ENCODE results near the gene ARHGEF7.

The ARHGEF7 gene

DNA sequence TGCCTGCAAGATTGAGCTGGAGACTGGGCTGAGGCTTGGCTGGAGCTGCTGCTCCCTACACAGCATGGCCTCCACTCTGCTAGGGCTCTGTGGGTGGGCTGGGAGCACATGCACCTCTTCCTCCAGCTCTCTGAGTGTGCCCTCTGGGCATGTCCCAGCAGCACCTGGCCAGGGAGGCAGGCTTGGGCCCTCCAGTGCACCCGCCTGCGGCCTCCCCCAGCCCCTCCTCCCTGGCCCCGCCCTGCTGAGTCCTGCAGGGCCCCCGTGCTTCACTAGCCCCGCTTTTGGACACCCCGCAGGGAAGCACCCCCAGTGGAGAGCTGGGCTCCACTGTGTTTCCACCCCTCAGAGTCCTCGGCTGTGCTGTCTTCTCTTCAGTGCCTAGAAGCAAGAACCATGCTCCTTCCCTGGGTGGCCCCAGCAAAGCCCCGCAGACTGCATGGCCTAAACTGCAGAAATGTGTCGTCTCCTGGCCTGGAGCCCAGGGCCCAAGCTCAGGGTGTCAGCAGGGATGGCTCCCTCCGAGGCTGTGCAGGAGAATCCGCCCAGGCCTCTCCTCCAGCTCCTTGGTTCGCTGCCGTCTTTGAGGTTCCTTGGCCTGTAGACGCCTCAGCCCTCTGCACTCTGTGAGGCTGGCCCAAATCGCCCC, 200.4 kb downstream of the ARHGEF7 start:
- DNase-seq = no peak

DNA sequence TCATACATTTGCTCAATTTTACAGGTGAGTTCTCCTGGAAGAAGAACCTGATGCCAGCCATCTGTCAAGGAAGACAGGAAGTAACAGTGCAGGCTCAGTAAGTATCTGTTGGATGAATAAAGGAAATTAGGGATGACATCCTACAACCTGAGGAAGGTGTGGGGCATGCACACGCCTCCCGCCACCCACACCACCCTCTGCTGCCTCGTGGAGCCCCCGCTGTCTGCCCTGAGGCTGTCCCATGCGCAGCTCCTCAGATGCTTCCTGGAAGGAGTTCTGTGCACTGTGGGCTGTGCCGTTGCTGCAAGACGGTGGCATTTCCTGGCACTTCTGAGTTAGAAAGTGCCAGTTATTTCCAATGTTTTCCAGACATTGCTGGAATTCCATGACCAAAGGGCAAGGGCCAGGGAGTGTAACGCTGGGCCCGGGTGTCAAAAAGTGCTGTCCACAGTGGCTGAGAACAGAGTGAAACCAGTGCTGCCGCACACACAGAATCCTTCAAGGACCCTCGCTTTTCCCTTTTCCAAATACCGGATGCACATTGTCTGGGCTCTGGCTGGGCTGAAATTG, 201.1 kb downstream of the ARHGEF7 start:
- DNase-seq = no peak

DNA sequence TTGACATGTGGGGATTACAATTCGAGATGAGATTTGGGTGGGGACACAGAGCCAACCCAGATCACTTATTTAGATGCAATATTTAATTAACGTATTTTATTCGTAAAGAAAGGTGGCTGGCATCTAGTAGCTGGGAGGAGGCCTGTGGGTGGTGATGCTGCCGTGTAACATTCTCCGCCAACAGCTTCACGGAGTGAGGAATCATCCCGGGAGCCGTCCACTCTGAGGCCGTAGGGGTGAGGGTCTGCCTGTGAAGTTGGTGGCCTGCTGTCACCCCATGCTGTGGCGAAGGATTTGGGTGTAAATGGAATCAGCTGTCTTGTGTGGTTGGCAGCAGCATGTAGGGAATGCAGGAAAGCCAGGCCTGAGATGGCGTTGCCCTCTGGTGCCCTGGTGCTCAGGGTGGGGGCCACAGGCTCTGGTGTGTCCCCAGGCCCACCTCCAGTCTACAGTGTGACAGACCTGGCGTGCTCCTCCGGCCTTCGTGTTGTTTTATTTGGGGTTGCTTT, 202.0 kb downstream of the ARHGEF7 start:
- no peak for DNase-seq

DNA sequence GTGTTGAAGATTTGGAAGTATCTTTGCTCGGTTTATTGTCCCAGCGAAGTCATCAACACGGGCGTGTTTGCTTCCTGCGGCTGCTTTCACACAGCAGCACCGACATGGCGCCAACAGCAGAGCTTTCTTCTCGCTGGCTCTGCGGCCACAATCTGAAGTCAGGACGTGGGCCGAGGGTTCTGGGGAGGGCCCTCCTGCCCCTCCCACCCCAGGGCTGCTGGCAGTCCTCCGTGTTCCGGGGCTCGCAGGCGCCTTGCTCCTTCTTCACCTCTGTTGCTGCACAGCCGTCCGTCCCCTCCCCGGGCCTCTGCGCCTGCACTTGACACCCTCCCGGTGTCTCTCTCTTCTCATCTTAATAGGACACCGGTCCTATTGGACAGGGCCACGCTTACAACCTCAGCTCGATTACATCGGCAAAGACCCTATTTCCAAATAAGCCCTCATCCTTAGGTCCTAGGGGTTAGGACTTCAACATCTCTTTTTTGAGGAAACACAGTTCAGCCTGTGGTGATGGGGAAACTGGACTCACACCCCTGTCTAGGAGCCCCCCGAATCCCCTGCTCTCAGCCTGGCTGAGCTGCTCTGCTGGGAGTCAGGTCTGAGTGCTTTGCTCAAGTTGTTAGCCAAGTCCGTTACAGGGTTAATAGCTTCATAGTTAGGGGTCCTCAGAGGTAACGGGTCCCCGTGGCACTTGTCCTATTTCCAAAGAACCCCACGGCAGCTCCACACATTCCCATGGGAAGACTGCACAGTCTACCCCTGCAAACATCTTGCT, 202.6 kb downstream of the ARHGEF7 start:
- no peak for DNase-seq

DNA sequence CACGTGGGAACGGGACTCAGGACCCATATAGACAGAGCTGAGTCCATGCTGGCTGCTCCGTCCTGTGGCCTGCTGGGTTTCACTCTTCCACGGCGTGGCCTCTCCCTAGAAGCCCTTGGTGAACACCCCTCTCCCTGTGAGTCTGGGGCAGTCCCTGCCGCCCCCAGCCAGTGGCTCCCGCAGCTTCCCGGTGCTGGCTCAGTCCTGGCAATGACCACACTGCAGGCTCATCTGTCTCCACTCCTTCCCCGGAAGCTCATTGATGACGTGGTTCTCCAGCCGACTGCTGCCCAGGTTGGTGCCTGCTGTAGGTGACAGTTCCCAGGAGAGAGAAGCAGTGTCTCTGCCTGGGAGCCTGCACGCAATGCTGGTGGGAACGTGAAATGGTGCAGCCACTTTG, 203.3 kb downstream of the ARHGEF7 start:
- DNase-seq = no peak

DNA sequence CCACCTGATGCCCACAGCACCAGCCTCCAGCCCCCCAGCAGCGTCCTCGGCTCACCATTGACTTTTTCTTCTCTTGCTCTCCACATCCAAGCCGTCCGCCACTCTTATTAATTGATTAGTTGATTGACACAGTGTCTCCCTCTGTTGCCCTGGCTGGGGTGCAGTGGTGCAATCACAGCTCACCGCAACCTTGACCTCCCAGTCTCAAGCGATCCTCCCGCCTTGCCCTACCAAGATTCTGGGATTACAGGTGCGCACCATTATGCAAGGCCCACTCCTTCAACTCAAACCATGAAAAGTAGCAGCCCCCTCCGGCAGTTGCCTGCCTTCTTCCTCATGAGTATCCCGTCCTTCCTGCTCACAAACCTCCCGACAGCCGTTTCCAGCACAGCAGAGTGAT, 204.4 kb downstream of the ARHGEF7 start:
- DNase-seq = no peak

DNA sequence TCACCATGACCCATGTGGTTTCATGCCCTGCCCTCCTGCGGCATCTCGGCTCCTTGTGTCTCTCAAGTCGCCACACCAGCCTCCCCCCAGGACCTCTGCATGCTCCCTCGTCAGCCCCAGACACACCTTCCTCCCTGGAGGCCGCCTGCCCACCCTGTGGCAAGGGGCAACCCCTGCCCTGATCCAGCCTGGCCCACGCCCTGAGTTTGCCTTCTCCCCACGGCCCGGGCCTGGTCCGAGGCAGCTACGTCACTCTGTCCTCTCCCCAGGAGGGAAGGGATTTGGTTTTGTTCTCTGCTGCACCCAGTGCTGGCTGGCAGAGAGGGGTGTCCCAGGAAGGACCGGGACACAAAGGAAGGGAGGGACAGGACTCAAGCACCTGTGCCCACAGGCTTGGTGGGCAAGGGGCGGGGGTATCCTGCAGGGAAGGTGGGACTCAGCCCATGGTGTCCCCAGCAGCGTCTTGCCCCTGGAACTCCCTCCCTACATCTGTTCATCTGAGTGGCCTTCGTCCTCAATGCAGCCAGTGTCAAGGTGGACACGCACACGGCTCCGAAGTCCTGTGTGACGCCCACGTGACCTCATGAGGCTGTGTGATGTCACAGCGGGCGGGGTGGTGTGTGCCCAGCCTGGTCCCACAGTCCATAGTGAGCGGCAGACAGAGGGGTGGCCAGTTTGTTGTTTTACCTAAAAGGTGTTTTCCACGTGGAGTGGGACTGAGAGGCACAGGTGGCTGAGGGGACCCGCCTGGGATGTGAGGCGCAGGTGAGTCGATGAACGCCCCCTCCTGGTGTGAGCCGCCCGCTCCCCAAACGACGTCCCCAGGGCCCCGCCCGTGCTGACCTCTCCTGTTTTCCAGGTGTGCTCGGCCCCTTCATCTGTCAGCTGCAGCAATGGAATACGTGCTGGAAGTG, 205.1 kb downstream of the ARHGEF7 start, which contains the start of gene TEX29:
Gene TEX29 (plus strand): TSS at position 645 of the 914 bp plus-strand sequence. CDS start 249 bp downstream, at position 894.
- DNase-seq = no peak

DNA sequence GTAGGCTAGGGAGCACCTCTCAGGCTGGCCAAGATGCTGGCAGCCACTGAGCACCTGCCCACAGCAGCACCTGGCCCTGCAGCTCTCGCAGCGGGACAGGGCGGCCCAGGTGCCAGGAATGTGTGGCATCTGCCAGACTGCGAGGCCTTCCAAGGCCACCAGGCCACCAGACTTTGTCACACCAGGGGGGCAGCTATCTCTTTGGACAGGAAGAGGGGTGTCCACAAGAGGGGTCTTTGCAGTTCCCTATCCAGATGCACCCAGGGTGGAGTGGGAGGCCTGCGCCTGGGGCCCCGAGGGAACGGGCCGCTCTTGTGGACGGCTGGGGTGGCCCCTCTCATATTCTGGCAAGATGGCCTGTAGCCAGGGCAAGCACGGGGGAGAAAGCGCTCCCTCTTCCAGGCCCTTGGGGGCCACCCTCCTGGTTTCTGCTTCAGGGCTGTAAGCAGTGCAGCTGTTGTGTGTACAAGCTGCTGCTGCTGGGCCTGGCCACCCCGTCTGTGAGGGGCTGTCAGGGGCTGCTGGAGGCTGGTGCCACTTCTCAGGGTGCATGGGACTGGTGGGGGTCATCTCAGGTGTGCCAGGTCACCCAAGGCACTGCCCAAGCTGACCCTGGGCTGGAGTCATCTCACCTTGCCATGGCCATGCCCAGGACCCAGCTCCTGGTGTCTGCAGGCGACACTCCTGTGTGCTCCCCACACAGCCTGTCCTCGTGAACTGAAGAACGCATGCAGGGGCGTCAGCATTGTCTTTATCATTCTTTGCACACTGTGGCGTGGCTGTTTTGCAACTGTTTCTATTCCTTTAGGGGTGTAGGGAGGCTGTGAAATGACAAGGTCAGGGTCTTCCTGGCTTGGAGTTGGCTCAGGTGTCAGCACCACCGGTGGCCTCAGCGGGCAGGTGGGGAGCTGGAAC, 207.1 kb downstream of the ARHGEF7 start:
- no peak for DNase-seq

DNA sequence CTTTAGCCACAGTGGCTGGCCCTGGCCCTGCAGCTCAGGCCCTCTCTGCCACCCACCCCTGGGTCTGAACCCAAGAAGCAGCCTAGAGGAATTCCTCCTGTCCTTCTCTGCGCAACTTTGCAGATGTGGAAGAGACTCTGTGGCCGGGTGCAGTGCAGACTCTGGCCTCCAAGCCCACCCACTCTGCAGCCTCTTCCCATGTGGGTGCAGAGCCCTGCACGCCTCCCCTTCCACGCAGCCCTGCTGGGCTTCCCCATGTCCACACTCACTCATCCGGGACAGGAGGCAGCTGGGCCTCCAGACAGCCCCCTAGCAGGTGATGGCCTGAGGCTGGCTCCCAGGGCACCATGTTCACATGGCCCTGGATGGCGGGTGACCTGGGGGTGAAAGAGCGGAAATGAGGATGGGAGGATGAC, 207.8 kb downstream of the ARHGEF7 start:
- no peak for DNase-seq

DNA sequence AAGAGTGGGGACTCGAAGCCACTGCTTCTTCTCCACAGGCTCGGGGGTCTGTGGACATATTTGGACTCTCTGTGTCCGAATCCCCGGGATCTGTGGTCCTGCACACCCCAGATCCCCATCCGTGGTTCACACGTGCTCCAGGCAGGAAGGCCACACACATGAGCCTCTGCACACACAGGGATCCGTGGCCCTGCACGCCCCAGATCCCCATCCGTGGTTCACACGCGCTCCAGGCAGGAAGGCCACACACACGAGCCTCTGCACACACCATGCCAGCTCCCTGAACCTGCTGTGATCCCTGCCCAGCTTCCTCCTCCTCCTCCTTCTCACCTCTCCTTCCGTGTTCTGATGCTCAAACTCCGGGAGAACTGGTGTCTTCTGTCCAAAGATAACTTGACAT, 208.4 kb downstream of the ARHGEF7 start:
- no peak for DNase-seq

DNA sequence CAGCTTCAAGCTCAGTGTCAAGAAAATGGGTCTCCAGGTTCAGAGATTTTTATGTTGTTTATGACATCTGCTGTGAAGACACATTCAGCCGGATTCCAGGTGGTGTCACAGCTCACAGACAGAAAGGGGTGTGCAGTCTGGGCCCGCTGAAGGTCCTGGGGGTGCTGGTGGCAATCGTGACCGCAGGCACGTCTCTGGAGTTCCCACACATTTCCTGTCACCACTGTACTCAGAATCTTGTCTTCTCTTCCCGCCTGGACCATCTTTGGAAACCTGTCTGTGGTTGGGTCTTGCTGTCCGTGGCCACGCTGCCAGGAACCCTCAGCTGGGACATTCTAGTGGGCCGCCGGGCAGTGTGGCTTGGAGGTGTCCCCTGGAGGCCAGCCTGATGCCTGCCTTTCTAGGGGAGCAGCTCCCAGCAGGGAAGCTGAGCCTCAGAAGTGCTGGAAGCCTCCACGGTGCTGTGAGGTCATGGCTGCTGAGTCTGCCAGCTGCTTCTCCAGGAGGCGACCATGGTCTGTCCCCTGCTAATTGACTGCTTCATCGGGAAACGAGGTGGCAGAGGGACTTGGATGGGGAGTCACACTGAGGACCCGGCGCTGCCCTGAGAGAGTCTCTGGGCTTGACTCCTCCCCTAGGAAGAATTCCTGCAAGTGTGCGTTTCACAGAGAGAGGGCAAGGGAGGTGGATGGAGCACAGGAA, 209.0 kb downstream of the ARHGEF7 start:
- DNase-seq = no peak

DNA sequence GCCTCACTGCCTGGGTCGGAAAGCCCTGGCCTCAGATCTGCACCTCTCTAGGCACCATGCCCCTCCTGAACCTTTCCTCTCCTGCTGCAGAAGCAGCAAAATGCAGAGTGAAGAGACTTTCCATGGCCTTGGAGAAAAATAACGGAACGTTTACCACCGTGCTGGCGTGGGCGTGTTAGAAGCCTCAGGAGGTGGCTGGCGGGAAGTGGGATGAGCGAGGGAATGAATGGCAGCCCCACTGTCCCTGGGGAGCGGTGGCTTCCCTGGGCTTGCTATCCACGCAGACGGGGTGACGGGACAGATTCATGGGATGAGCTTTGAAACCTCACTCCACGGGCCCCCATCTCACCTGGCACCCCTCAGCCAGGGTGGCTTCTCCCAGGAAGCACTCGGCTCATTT, 209.6 kb downstream of the ARHGEF7 start:
- no peak for DNase-seq

DNA sequence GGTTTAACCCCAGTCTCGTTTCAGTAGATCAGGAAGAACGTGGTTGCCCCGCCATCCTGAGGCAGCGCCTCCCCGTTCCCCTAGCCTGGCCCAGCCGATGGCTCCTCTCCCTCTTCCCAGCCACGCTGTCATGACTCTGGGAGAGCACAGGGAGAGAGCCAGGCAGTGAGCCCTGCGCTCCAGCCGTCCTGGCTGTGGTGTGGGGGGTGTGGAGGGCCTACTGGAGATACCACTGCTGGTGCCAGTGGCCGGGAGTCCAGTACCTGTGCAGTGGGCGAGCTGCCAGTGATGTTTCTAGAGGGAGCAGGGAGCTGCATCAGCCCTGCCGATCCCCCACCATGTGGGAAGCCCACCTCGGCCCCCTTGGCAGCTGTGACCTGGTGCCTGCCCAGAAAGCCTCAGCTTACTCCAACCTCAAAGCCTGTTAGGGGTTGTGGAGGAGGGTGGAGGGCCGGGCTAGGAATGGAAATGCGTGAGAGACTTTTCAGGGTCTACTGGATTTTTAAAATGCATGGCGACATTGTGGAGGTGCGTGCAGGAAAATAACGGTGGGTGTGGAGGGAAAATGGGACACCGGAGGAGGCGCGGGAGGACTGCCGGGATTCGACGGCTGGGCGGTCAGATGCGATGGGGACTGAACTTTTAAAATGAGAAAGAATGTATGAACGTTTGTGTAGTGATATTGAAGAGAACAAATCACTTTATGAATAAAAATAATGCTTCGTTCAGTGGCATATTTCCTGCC, 210.2 kb downstream of the ARHGEF7 start:
- DNase-seq = no peak

DNA sequence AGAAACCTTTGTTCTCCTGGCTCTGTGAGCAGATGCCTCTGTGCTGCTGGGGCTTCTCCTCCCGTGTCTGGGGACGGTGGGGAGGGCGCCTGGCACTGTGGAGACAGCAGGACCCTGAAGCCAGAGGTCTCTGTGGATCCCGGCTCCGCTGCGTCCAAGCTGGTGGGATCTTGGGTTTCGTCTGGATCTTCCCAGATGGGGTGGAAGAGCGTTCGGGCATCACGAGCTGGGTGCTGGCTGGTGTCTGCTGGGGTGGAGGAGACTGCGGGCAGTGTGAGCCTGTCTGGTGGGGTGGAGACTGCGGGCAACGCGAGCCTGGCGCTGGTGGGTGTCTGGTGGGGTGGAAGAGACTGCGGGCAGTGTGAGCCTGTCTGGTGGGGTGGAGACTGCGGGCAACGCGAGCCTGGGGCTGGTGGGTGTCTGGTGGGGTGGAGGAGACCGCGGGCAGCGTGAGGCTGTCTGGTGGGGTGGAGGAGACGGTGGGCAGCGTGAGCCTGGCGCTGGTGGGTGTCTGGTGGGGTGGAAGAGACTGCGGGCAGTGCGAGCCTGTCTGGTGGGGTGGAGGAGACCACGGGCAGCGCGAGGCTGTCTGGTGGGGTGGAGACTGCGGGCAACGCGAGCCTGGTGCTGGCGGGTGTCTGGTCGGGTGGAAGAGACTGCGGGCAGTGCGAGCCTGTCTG, 211.0 kb downstream of the ARHGEF7 start:
- DNase-seq = no peak

DNA sequence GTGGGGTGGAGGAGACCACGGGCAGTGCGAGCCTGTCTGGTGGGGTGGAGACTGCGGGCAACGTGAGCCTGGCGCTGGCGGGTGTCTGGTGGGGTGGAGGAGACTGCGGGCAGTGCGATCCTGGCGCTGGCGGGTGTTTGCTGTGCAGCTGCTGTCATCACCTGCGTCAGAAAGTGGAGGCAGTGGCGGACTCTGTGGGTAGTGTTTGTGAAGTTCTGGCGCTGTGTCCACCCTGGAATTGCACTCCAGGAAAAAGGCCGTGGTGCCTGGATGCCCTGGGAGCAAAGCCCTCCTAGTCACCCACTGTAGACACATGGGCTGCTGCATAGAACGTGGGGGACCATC, 211.5 kb downstream of the ARHGEF7 start:
- no peak for DNase-seq

DNA sequence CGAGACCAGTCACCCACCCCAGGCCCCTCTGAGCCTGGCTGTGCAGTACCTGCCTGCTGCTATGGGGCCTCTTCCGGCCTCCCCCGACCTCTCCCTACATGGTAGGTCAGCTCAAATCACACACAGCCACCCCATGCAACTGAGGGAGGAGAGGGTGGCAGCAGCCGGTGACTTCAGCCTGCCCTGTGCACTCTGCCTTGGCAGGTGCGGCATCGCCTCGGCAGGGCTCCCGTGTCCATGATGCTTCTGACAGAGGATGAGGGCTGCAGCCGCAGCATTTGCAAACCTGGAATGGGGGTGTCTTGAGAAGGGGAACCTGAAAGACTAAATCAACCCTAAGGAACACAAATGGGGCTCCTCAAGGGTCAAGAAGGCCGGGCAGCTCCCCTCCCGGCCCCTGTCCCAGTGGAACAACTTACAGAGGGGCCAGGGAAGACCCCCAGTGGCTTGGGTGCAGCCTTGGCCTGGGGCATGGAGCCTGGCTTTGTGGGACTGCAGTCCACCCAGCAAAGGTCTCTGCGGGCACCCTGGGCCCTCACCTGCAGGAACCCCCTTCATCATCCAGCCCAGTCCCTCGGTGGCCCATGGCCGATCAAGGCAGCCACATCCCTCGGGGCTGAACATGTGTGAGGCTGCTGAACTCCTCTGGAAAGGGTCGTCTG, 212.0 kb downstream of the ARHGEF7 start:
- DNase-seq = no peak

DNA sequence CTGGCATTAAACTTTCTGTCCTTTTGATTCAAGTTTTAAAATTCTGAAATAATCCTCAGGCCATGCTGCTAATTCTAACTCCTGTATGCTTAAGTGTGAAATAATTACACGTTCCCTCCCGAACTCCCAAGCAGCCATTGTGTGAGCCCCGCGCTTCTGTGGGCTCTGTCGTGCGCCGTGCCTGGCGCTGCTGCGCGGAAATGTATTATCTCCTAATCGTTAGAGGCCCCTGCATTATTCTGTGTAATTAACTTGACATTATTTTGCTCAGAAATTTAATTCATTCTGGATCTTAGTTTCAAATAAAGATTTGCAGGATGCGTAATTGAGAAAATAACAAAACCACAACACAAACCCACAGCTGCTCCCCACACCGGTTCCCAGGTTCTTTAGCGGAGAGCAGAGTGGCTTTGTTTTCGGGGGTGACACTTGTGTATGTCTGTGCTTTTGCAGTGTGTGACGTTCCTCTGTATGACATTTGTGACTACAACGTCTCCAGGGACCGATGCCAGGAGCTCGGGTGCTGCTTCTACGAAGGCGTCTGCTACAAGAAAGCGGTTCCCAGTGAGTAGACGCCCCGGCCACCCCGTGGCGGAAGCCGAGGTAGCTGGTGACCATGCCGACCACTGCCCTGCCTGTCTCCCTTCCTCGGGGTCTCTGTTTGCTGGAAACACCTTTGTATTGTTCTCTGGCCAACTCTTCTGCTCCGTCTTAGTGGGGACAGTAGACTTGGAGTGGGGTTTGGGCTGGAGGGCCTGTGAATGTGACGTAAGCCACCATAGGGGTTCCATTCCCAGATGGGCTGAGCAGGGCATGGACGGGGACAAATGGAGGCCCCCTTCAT, 212.8 kb downstream of the ARHGEF7 start:
- DNase-seq = no peak

All from NCI-H446 (cell line).